HepG2 (cell line): ENCODE results near the gene MIDN. TPM values are rescaled to one million over a fixed set of nuclear protein-coding genes. Genes with fewer than 3 reads are reported as not detected.
A peak's percentile ranks its signal among the peaks of the same experiment; 100 is the strongest.

ENCODE experiments used
- FOXP1 ChIP-seq, 2 experiments: fragments of 450-650 bp in 1 of 2; IDR thresholded peaks; 2 replicates each; pipeline ENCODE4 v1.6.1; 2017 to 2018; ENCODE audit warnings: antibody characterized with exemption in 1 of 2
- HOXA9 ChIP-seq: sonication (generic); formaldehyde crosslinking; IDR thresholded peaks from 2 replicates; pipeline ENCODE4 v1.8.1; 2022; ENCODE audit warnings: missing genetic modification reagents, mild to moderate bottlenecking, moderate library complexity, borderline replicate concordance
- KDM5A ChIP-seq: fragments of 200-600 bp; sonication (generic); IDR thresholded peaks from 2 replicates; pipeline ENCODE4 v1.7.0; 2018; ENCODE audit warnings: antibody characterized with exemption, mild to moderate bottlenecking, low read length, borderline replicate concordance
- KMT2B ChIP-seq: IDR thresholded peaks from 2 replicates; pipeline ENCODE4 v1.6.1; 2016; ENCODE audit warnings: missing genetic modification reagents, missing compliant biosample characterization
- MZF1 ChIP-seq: sonication (generic); formaldehyde crosslinking; IDR thresholded peaks from 2 replicates; pipeline ENCODE4 v1.8.1; 2023; ENCODE audit warnings: mild to moderate bottlenecking, missing genetic modification reagents, borderline replicate concordance
- NFYC ChIP-seq: IDR thresholded peaks from 2 replicates; pipeline ENCODE4 v1.6.1; 2016; ENCODE audit warnings: missing genetic modification reagents, missing compliant biosample characterization
- PHF20 ChIP-seq: sonication (generic); formaldehyde crosslinking; IDR thresholded peaks from 2 replicates; pipeline ENCODE4 v1.5.0; 2020; ENCODE audit warnings: mild to moderate bottlenecking, missing genetic modification reagents
- PHF21A ChIP-seq: sonication (generic); formaldehyde crosslinking; IDR thresholded peaks from 2 replicates; pipeline ENCODE4 v1.5.0; 2020; ENCODE audit warnings: mild to moderate bottlenecking, missing genetic modification reagents
- RNF2 ChIP-seq: fragments of 450-650 bp; conservative IDR thresholded peaks from 2 replicates; pipeline ENCODE4 v1.6.1; 2016; ENCODE audit warnings: low read depth
- SKI ChIP-seq: fragments of 450-650 bp; IDR thresholded peaks from one replicate; pipeline ENCODE4 v1.6.1; 2018; ENCODE audit warnings: mild to moderate bottlenecking; ENCODE audit not compliant: partially characterized antibody
- SP4 ChIP-seq: sonication (generic); formaldehyde crosslinking; IDR thresholded peaks from 2 replicates; pipeline ENCODE4 v1.8.1; 2023; ENCODE audit warnings: mild to moderate bottlenecking, missing genetic modification reagents
- TBL1XR1 ChIP-seq: fragments of 150-350 bp; IDR thresholded peaks from 2 replicates; pipeline ENCODE4 v1.6.1; 2014; ENCODE audit warnings: borderline replicate concordance, low read length; ENCODE audit not compliant: partially characterized antibody
- TCF12 ChIP-seq, 2 experiments: fragments of 450-650 bp in 1 of 2; sonication (generic) in 1 of 2; formaldehyde crosslinking in 1 of 2; IDR thresholded peaks; 2 replicates each; pipeline versions ENCODE4 v1.6.1 to v1.8.0; 2017 to 2022; ENCODE audit warnings: antibody characterized with exemption in 1 of 2, mild to moderate bottlenecking in 1 of 2, missing genetic modification reagents in 1 of 2, moderate library complexity in 1 of 2
- TEAD3 ChIP-seq: optimal IDR thresholded peaks from 2 replicates; pipeline ENCODE3; 2016; ENCODE audit warnings: borderline replicate concordance
- TSC22D2 ChIP-seq: sonication (generic); formaldehyde crosslinking; IDR thresholded peaks from 2 replicates; pipeline ENCODE4 v1.5.1; 2020; ENCODE audit warnings: missing genetic modification reagents, mild to moderate bottlenecking, borderline replicate concordance
- ZMYM3 ChIP-seq: sonication (generic); formaldehyde crosslinking; IDR thresholded peaks from 2 replicates; pipeline ENCODE4 v1.5.1; 2020; ENCODE audit warnings: mild to moderate bottlenecking, missing genetic modification reagents
- ZNF138 ChIP-seq: sonication (generic); formaldehyde crosslinking; IDR thresholded peaks from 2 replicates; pipeline ENCODE4 v1.5.0; 2020; ENCODE audit warnings: mild to moderate bottlenecking, low read depth, missing genetic modification reagents
- ZNF143 ChIP-seq: sonication (generic); formaldehyde crosslinking; IDR thresholded peaks from 2 replicates; pipeline ENCODE4 v1.4.0; 2020; ENCODE audit warnings: missing genetic modification reagents
- ZNF207 ChIP-seq: fragments of 450-650 bp; IDR thresholded peaks from 2 replicates; pipeline ENCODE4 v1.6.1; 2016; ENCODE audit warnings: antibody characterized with exemption, borderline replicate concordance
- ZNF264 ChIP-seq: sonication (generic); formaldehyde crosslinking; IDR thresholded peaks from 2 replicates; pipeline ENCODE4 v1.4.0; 2020; ENCODE audit warnings: missing genetic modification reagents
- ZNF629 ChIP-seq: sonication (generic); formaldehyde crosslinking; conservative IDR thresholded peaks from 2 replicates; pipeline ENCODE4 v1.5.0; 2020; ENCODE audit warnings: missing genetic modification reagents
- ZNF746 ChIP-seq: sonication (generic); formaldehyde crosslinking; IDR thresholded peaks from 2 replicates; pipeline ENCODE4 v1.8.0; 2022; ENCODE audit warnings: mild to moderate bottlenecking, missing genetic modification reagents
- ZNF788 ChIP-seq: sonication (generic); formaldehyde crosslinking; IDR thresholded peaks from 2 replicates; pipeline ENCODE4 v1.5.0; 2020; ENCODE audit warnings: mild to moderate bottlenecking, missing genetic modification reagents, borderline replicate concordance
- polyA plus RNA-seq, 8 experiments: library from polyadenylated mRNA; depleted of rRNA in 3 of 8; stranded (reverse) in 7 of 8; unstranded in 1 of 8; fragments of >200 nt; fragmentation: Illumina TruSeq in 4 of 8; extraction: Trizol in 4 of 8; gene quantifications; 2 replicates each; pipeline versions ENCODE4 v1.2.1 to v1.2.3, GENCODE V29; 2011 to 2016; ENCODE audit warnings: low read depth in 4 of 8, missing spikeins in 1 of 8, mixed read lengths in 1 of 8; ENCODE audit not compliant: insufficient read depth in 1 of 8
- total RNA-seq, 5 experiments: library from RNA; depleted of rRNA; stranded (reverse); fragments of >200 nt; fragmentation: Illumina TruSeq; extraction: Trizol; gene quantifications; 2 replicates each; pipeline ENCODE4 v1.2.3, GENCODE V29; 2016; ENCODE audit warnings: low read depth in 1 of 5
- TF ChIP-seq, protein P1 (sequence below): sonication (generic); formaldehyde crosslinking; IDR thresholded peaks from 2 replicates; pipeline ENCODE4; 2020; ENCODE audit warnings: missing genetic modification reagents, mild to moderate bottlenecking, borderline replicate concordance
- TF ChIP-seq, protein P2 (sequence below): sonication (generic); formaldehyde crosslinking; IDR thresholded peaks from 2 replicates; pipeline ENCODE4 v1.4.0; 2020; ENCODE audit warnings: mild to moderate bottlenecking, missing genetic modification reagents
- TF ChIP-seq, protein P3 (sequence below): sonication (generic); formaldehyde crosslinking; IDR thresholded peaks from 2 replicates; pipeline ENCODE4 v1.4.0; 2020; ENCODE audit warnings: missing genetic modification reagents

The MIDN gene
- total and polyA plus RNA-seq, 2 of the 13 experiments (the other 11 are each of a cell fraction or from before 2014, with no cell fraction given), result 8.4 to 18.0 TPM

DNA sequence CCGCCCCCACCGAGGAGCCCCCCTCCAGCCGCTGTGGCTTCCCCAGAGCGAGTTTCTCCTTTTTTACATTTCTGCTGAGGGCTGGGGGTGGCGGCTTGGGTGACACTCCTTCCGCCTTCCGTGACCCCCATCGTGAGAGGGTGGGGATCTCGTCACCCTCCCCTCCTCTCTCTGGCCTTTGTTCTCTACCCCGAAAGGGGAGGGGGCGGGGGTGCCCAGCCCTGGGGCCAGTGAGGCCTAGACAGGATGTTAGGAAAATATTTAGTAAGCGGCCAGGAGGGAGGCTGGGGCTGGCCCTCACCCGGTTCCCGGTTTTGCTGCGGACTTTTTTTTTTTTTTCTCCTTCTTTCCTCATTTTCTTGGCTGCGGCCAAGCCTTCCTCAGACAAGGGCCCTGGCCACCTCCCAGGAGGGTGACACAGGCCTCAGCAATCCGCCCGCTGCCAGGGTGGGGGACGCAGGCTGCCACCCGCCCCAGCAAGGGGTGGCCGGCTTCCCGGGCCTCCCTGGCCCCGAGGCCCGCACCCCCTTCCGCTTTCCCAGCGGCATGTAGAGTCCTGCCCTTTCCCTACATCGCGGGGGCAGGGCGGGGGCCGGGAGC is 3.9 kb downstream of the MIDN start (continued):
- peak; percentile 75 for TF ChIP-seq SP4 (CRISPR knock-in tag)
- TF ChIP-seq ZNF746 (CRISPR knock-in tag), result peak; percentile 99
- TF ChIP-seq, protein P1, sequence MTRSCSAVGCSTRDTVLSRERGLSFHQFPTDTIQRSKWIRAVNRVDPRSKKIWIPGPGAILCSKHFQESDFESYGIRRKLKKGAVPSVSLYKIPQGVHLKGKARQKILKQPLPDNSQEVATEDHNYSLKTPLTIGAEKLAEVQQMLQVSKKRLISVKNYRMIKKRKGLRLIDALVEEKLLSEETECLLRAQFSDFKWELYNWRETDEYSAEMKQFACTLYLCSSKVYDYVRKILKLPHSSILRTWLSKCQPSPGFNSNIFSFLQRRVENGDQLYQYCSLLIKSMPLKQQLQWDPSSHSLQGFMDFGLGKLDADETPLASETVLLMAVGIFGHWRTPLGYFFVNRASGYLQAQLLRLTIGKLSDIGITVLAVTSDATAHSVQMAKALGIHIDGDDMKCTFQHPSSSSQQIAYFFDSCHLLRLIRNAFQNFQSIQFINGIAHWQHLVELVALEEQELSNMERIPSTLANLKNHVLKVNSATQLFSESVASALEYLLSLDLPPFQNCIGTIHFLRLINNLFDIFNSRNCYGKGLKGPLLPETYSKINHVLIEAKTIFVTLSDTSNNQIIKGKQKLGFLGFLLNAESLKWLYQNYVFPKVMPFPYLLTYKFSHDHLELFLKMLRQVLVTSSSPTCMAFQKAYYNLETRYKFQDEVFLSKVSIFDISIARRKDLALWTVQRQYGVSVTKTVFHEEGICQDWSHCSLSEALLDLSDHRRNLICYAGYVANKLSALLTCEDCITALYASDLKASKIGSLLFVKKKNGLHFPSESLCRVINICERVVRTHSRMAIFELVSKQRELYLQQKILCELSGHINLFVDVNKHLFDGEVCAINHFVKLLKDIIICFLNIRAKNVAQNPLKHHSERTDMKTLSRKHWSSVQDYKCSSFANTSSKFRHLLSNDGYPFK, result no peak
- TF ChIP-seq MZF1 (CRISPR knock-in tag), result no peak
- no peak for TF ChIP-seq SKI
- TF ChIP-seq, protein P2, sequence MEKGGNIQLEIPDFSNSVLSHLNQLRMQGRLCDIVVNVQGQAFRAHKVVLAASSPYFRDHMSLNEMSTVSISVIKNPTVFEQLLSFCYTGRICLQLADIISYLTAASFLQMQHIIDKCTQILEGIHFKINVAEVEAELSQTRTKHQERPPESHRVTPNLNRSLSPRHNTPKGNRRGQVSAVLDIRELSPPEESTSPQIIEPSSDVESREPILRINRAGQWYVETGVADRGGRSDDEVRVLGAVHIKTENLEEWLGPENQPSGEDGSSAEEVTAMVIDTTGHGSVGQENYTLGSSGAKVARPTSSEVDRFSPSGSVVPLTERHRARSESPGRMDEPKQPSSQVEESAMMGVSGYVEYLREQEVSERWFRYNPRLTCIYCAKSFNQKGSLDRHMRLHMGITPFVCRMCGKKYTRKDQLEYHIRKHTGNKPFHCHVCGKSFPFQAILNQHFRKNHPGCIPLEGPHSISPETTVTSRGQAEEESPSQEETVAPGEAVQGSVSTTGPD (CRISPR knock-in tag), result no peak
- TF ChIP-seq ZNF207, result no peak
- no peak for TF ChIP-seq PHF20 (CRISPR knock-in tag)
- TF ChIP-seq TBL1XR1, result no peak
- TF ChIP-seq, protein P3, sequence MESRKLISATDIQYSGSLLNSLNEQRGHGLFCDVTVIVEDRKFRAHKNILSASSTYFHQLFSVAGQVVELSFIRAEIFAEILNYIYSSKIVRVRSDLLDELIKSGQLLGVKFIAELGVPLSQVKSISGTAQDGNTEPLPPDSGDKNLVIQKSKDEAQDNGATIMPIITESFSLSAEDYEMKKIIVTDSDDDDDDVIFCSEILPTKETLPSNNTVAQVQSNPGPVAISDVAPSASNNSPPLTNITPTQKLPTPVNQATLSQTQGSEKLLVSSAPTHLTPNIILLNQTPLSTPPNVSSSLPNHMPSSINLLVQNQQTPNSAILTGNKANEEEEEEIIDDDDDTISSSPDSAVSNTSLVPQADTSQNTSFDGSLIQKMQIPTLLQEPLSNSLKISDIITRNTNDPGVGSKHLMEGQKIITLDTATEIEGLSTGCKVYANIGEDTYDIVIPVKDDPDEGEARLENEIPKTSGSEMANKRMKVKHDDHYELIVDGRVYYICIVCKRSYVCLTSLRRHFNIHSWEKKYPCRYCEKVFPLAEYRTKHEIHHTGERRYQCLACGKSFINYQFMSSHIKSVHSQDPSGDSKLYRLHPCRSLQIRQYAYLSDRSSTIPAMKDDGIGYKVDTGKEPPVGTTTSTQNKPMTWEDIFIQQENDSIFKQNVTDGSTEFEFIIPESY (CRISPR knock-in tag), result no peak
- no peak for TF ChIP-seq ZNF143 (CRISPR knock-in tag)
- no peak for TF ChIP-seq TCF12 (IDR thresholded peaks at IDR 0.05)
- TF ChIP-seq TCF12 (CRISPR knock-in tag; IDR thresholded peaks at IDR 0.05), result peak; percentile 59; the same call in 1 of the 2 replicates
- TF ChIP-seq FOXP1 (IDR thresholded peaks at IDR 0.05), result no peak
- peak; percentile 38; the same call in 1 of the 2 replicates for TF ChIP-seq FOXP1 (CRISPR knock-in tag; IDR thresholded peaks at IDR 0.05)
- peak; percentile 37 for TF ChIP-seq TEAD3 (CRISPR knock-in tag)
- TF ChIP-seq ZMYM3 (CRISPR knock-in tag), result no peak
- no peak for TF ChIP-seq ZNF629 (CRISPR knock-in tag)
- peak; percentile 82 for TF ChIP-seq PHF21A
- TF ChIP-seq KDM5A, result no peak
- TF ChIP-seq ZNF264 (CRISPR knock-in tag), result no peak
- TF ChIP-seq TSC22D2 (CRISPR knock-in tag), result no peak
- no peak for TF ChIP-seq ZNF788 (CRISPR knock-in tag)
- no peak for TF ChIP-seq NFYC (CRISPR knock-in tag)
- TF ChIP-seq KMT2B (CRISPR knock-in tag), result no peak
- no peak for TF ChIP-seq RNF2
- no peak for TF ChIP-seq ZNF138 (CRISPR knock-in tag)
- TF ChIP-seq HOXA9 (CRISPR knock-in tag), result no peak
